Esophagus muscularis mucosa (tissue), 4 donors: ENCODE data around the gene NRG2. TPM values are rescaled to one million over a fixed set of nuclear protein-coding genes. Genes with fewer than 3 reads are reported as not detected.

ENCODE experiments used
- DNase-seq: peaks from one replicate; pipeline ENCODE4 v3.0.0-alpha.2; 2017; ENCODE audit errors: extremely low spot score
- H3K27ac ChIP-seq, 4 donors: fragments of 200-600 bp; sonication (generic); replicated peaks in 1 of 4; 1 replicate in 3 of 4; 2 replicates in 1 of 4; pipeline ENCODE4 v1.5.1; 2016 to 2019; ENCODE audit warnings: mild to moderate bottlenecking in 1 of 4
- H3K27me3 ChIP-seq, 4 donors: fragments of 200-600 bp; sonication (generic); one replicate each; pipeline versions ENCODE4 v1.5.1 to v1.6.0; 2016 to 2019
- H3K36me3 ChIP-seq, 4 donors: fragments of 200-600 bp; sonication (generic); one replicate each; pipeline ENCODE4 v1.5.1; 2016 to 2019
- H3K4me1 ChIP-seq, 4 donors: fragments of 200-600 bp; sonication (generic); one replicate each; pipeline ENCODE4 v1.5.1; 2016 to 2019
- H3K4me3 ChIP-seq, 4 donors: fragments of 200-600 bp; sonication (generic); 1 replicate in 2 of 4; 2 replicates in 2 of 4; pipeline ENCODE4 v1.5.1; 2016 to 2019; ENCODE audit warnings: mild to moderate bottlenecking in 4 of 4, moderate library complexity in 1 of 4
- H3K9me3 ChIP-seq, 4 donors: fragments of 200-600 bp; sonication (generic); 1 replicate in 3 of 4; 2 replicates in 1 of 4; pipeline ENCODE4 v1.5.1; 2016 to 2019
- EP300 ChIP-seq: sonication (generic); formaldehyde crosslinking; IDR thresholded peaks from one replicate; pipeline ENCODE4 v1.6.1; 2017; ENCODE audit warnings: antibody characterized with exemption
- POLR2A ChIP-seq: fragments of 450-650 bp; IDR thresholded peaks from one replicate; pipeline ENCODE4 v1.6.1; 2017; ENCODE audit warnings: antibody characterized with exemption, moderate library complexity, mild to moderate bottlenecking, low read depth
- POLR2AphosphoS5 ChIP-seq, 2 donors: sonication (generic); formaldehyde crosslinking; IDR thresholded peaks; one replicate each; pipeline ENCODE4 v1.6.1; 2017; ENCODE audit warnings: antibody characterized with exemption in 2 of 2
- WGBS: methylation state at CpG from one replicate; pipeline ENCODE4 v1.1.5; 2018; 5-methylcytosine and 5-hydroxymethylcytosine counted together
- intact Hi-C: fragments of 100-400 bp; cut with DNase I; formaldehyde crosslinking; loops from one replicate; pipeline ENCODE4 v1.15.1; 2023
- total RNA-seq, 4 donors: library from RNA; depleted of rRNA; stranded (reverse); fragments of >200 nt; gene quantifications; one replicate each; pipeline versions ENCODE4 v1.1.0 to v1.2.1, GENCODE V29; 2016
- TF ChIP-seq, protein P1 (sequence below), 3 experiments: fragments of 200-600 bp in 2 of 3; fragments of 450-650 bp in 1 of 3; sonication (generic) in 2 of 3; IDR thresholded peaks; one replicate each; pipeline ENCODE4 v1.5.1; 2017 to 2019; ENCODE audit warnings: antibody characterized with exemption in 3 of 3, mild to moderate bottlenecking in 2 of 3, moderate library complexity in 1 of 3

The NRG2 gene
- total RNA-seq, 4 donors from 2014 or later: 2.8 to 5.0 (median 4.1) TPM

DNA sequence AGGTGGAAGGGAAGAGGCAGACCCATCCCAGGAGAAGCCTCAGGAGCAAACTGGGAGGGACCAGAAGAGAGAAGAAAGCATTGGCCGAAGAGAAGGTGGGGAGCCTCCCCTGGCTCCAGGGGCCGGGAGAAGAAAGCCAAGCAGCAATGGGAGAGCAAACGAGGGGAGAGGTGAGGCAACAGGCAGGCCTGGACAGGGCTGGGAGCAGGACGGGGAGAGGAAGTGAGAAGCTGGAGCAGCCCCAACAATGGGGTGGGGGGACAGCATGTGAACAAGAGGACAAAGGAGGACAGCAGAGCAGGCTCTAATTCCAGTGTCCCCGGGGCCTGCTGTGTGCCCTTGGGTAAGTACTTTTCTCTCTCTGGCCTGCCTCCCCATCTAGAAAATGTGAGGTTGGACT, 132.2 kb downstream of the NRG2 start:
- no peak for DNase-seq

DNA sequence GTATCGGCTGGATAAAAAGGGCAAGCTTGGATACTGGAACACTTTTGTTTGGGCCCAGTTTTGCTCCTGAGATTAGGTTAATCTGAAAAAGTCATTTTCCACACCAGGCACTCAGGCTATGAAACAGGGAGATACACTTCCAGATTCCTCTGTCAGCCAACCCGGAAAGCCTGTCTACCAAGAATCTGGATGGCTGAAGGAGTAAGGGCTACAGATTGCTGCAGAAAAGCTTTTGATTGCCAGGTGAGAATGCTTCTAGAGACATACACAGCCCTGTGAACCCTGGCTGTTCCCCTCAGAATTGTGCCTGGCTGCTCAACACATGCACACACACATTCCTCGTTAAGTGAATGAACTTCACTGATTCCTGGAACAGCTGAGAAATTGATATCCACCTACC, 133.1 kb downstream of the NRG2 start:
- intact Hi-C loops: no loop called here
- H3K27ac ChIP-seq: no peak overlapping the region
- DNase-seq: no peak
- no peak overlapping the region for H3K4me3 ChIP-seq
- no peaks in the 10 kb centered on the region for H3K9me3 ChIP-seq
- H3K4me1 ChIP-seq: peaks cover 3 to 6% (median 5%) of the 10 kb centered on the region in 4 donors
- no peaks in the 10 kb centered on the region for H3K36me3 ChIP-seq
- 79% methylated on average over 3 of the region's 3 CpGs for WGBS
- no peak for TF ChIP-seq EP300
- TF ChIP-seq POLR2AphosphoS5 (IDR thresholded peaks at IDR 0.05): no peak
- TF ChIP-seq, protein P1, sequence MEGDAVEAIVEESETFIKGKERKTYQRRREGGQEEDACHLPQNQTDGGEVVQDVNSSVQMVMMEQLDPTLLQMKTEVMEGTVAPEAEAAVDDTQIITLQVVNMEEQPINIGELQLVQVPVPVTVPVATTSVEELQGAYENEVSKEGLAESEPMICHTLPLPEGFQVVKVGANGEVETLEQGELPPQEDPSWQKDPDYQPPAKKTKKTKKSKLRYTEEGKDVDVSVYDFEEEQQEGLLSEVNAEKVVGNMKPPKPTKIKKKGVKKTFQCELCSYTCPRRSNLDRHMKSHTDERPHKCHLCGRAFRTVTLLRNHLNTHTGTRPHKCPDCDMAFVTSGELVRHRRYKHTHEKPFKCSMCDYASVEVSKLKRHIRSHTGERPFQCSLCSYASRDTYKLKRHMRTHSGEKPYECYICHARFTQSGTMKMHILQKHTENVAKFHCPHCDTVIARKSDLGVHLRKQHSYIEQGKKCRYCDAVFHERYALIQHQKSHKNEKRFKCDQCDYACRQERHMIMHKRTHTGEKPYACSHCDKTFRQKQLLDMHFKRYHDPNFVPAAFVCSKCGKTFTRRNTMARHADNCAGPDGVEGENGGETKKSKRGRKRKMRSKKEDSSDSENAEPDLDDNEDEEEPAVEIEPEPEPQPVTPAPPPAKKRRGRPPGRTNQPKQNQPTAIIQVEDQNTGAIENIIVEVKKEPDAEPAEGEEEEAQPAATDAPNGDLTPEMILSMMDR (IDR thresholded peaks at IDR 0.05): no peak
- TF ChIP-seq POLR2A: no peak
- H3K27me3 ChIP-seq: peaks cover 0 to 10% (median under 1%) of the 10 kb centered on the region in 4 donors

More for the DNA sequence above, 132.2 kb downstream of the NRG2 start:
- WGBS: 84% methylated on average over 5 of the region's 5 CpGs
- H3K4me3 ChIP-seq: no peak overlapping the region
- peaks cover 0 to 1% (median 0%) of the 10 kb centered on the region in 4 donors for H3K27me3 ChIP-seq
- no peaks in the 10 kb centered on the region for H3K9me3 ChIP-seq
- intact Hi-C loops: no loop called here
- TF ChIP-seq EP300 (no peak), POLR2AphosphoS5 (IDR thresholded peaks at IDR 0.05) (no peak), POLR2A (no peak)
- TF ChIP-seq, protein P1 (IDR thresholded peaks at IDR 0.05): no peak
- no peak overlapping the region for H3K27ac ChIP-seq
- H3K4me1 ChIP-seq: no peaks in the 10 kb centered on the region
- H3K36me3 ChIP-seq: no peaks in the 10 kb centered on the region

DNA sequence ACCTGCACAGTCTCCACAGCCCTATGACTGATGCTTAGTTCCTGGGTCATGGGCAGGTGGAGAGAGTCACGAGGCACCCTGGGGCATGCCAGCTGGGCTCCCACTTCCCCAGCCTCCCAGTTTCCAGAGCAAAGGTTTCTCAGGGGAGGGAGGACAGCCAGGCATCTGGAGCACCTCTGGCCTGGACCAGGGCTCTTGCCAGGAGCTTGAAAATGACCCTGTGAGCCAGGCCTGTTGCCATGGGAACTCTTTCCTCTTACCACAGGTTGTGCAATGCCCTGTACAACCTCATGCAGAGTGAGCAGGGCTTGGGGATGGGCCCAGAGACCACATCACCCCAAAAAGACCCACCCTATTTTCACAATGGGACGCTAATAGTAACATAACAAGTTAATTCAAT, 134.3 kb downstream of the NRG2 start:
- no peak for TF ChIP-seq POLR2A
- no peak overlapping the region for H3K27ac ChIP-seq
- H3K4me1 ChIP-seq: peaks cover 14 to 19% (median 18%) of the 10 kb centered on the region in 4 donors
- peaks cover 0 to 23% (median 5%) of the 10 kb centered on the region in 4 donors for H3K27me3 ChIP-seq
- no peaks in the 10 kb centered on the region for H3K9me3 ChIP-seq
- 67% methylated on average over 2 of the region's 2 CpGs for WGBS
- intact Hi-C loops: no loop called here
- H3K4me3 ChIP-seq: no peak overlapping the region
- DNase-seq: no peak
- H3K36me3 ChIP-seq: no peaks in the 10 kb centered on the region

DNA sequence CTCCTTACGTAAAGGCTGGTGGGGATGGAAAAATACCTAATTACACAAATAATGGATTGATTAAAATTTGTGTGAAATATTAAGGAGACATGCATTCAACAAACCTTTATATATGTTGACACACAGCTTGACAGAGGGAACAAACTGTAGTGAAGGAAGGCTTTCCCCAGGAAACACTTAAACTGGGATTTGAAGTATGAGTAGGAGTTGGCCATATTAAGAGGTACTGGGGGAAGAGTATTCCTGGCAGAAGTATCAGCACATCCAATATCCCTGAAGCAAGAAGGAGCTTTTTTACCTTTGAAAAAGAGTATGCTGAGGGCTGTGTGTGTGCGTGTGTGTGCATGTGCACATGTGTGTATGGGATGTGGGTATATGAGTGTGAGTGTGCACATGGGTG, 136.4 kb downstream of the NRG2 start:
- Histone ChIP-seq H3K27ac (no peak overlapping the region), H3K4me3 (no peak overlapping the region), H3K4me1 (peaks cover 20 to 27% (median 23%) of the 10 kb centered on the region in 4 donors), H3K9me3 (no peaks in the 10 kb centered on the region), H3K36me3 (no peaks in the 10 kb centered on the region), H3K27me3 (peaks cover 0 to 36% (median 5%) of the 10 kb centered on the region in 4 donors)
- DNase-seq: no peak
- no peak for TF ChIP-seq EP300
- TF ChIP-seq, protein P1 (IDR thresholded peaks at IDR 0.05): no peak
- TF ChIP-seq POLR2AphosphoS5 (IDR thresholded peaks at IDR 0.05): no peak
- TF ChIP-seq POLR2A: no peak
- intact Hi-C loops: no loop called here
- 92% methylated on average over 2 of the region's 2 CpGs for WGBS

DNA sequence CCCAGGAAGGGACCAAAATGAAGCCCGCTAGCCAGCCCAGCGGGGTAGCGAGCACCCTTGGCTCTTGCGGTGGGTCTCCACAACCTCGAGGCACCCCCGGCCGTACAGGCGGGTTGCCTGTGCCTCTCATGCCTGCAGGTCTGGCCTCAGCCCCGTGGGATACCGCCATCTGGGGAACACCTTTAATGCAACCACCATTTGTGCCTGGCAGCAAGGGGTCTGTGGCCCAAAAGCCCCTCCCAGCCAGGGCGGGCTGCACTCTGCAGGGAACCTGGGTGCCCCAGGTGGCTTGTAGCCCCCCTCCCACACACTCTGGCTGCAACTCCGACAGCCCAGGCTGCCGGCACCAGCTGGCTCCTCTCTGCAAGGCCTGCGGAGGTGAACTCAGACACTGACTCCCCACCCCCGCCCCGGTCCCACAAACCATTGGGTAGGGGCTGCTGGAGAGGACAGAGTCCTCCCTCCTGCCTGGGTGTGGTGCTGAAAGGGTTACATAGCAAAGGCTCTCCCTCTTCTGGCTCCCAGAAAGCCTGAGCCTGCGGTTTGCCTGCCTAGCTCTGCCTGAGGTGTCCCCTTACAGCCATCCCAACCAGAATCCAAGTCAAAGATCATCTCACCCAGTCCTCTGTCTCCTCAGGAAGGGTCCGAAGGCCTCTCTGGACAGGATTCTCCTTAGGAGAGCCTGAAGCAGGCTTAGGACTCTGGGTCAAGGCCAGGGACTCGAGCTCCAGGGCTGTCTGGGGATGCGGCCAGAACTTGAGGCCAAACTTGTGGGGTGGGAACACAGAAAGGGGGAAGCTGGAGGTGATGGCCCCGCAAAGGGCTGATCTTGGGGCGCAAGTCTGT, 138.1 kb downstream of the NRG2 start:
- DNase-seq: no peak
- no CpG with 5 or more reads among the region's 22 CpGs for WGBS
- no peaks in the 10 kb centered on the region for H3K9me3 ChIP-seq
- peak overlapping the region; percentile 55 to 66 (median 59) for H3K4me3 ChIP-seq
- H3K36me3 ChIP-seq: no peaks in the 10 kb centered on the region
- peaks cover 20 to 27% (median 23%) of the 10 kb centered on the region in 4 donors for H3K4me1 ChIP-seq
- no peak overlapping the region for H3K27ac ChIP-seq
- H3K27me3 ChIP-seq: peaks cover 0 to 36% (median 5%) of the 10 kb centered on the region in 4 donors
- TF ChIP-seq EP300: no peak
- TF ChIP-seq, protein P1 (IDR thresholded peaks at IDR 0.05): no peak
- TF ChIP-seq POLR2A: no peak
- no peak for TF ChIP-seq POLR2AphosphoS5 (IDR thresholded peaks at IDR 0.05)
- intact Hi-C loops: no loop called here
